Aorta (tissue), 5 donors: Measurements from ENCODE around the gene RDH5. TPM values are rescaled to one million over a fixed set of nuclear protein-coding genes. Genes with fewer than 3 reads are reported as not detected.
A peak's percentile ranks its signal among the peaks of the same experiment; 100 is the strongest.

Experiments used
- ATAC-seq: fragments of 200-7000 bp; cut with Tn5 transposase; one replicate; pipeline ENCODE4 v1.9.1; 2022; ENCODE audit warnings: moderate library complexity; ENCODE audit not compliant: low FRiP score
- DNase-seq, 2 donors: peaks; one replicate each; pipeline ENCODE4 v3.0.0-alpha.2; 2020
- H3K27ac ChIP-seq, 2 donors: one replicate each; pipeline ENCODE4 v1.5.1; 2013; ENCODE audit warnings: low read length in 2 of 2, mild to moderate bottlenecking in 2 of 2, moderate library complexity in 2 of 2, control low read depth in 1 of 2, inconsistent platforms in 1 of 2, low read depth in 1 of 2
- H3K27me3 ChIP-seq, 2 donors: one replicate each; pipeline ENCODE4 v1.6.1; 2013; ENCODE audit warnings: control low read depth in 1 of 2, low read length in 1 of 2, mild to moderate bottlenecking in 1 of 2, moderate library complexity in 1 of 2; ENCODE audit not compliant: insufficient read depth in 2 of 2, control insufficient read depth in 1 of 2
- H3K36me3 ChIP-seq, 2 donors: one replicate each; pipeline ENCODE4 v1.6.1; 2013; ENCODE audit warnings: control low read depth in 1 of 2, low read length in 1 of 2, mild to moderate bottlenecking in 1 of 2; ENCODE audit not compliant: insufficient read depth in 2 of 2, control insufficient read depth in 1 of 2
- H3K4me1 ChIP-seq, 2 donors: one replicate each; pipeline ENCODE4 v1.6.1; 2013; ENCODE audit warnings: low read length in 2 of 2, control low read depth in 1 of 2, mild to moderate bottlenecking in 1 of 2, moderate library complexity in 1 of 2; ENCODE audit not compliant: insufficient read depth in 2 of 2, control insufficient read depth in 1 of 2
- H3K4me3 ChIP-seq, 2 donors: one replicate each; pipeline ENCODE4 v1.5.1; 2013; ENCODE audit warnings: low read length in 2 of 2, control low read depth in 1 of 2, mild to moderate bottlenecking in 1 of 2
- H3K9me3 ChIP-seq: one replicate; pipeline ENCODE4 v1.6.1; 2013; ENCODE audit warnings: mild to moderate bottlenecking, low read length; ENCODE audit not compliant: control insufficient read depth
- WGBS, 2 donors: extraction: QIAGEN DNeasy Blood & Tissue Kit; methylation state at CpG; one replicate each; pipeline ENCODE4 v1.1.7; 2013; 5-methylcytosine and 5-hydroxymethylcytosine counted together
- intact Hi-C, 2 donors: fragments of 100-400 bp; cut with DNase I; formaldehyde crosslinking; loops; one replicate each; pipeline versions ENCODE4 v1.14.2 to v1.15.0; 2022
- polyA plus RNA-seq, 2 donors: library from polyadenylated mRNA; stranded (reverse); fragments of 200-250 nt; gene quantifications; one replicate each; pipeline ENCODE4 v1.2.3, GENCODE V29; 2013
- total RNA-seq, 2 donors: library from RNA; stranded (reverse); fragmentation: NEBNext Ultra II Directional; extraction: Animal tissue kit (Norgen Biotek cat#: 25700); gene quantifications; one replicate each; pipeline ENCODE4 v1.2.1, GENCODE V29; 2021
- donor health status: healthy with polysubstance abuse.
- donor health status: Bipolar disorder and iron deficiency.
- donor health status: DM: no; HTN: no; CAD: no.
- donor health status: DM: no; HTN: no; CAD: no.
- donor health status: DM: yes; HTN: yes; CAD: no.

Gene RDH5
- total and polyA plus RNA-seq, 4 donors = 16.7 to 51.1 (median 35.6) TPM

- intact Hi-C loops = no loop called here
- 77 to 90% methylated on average over 1 of the region's 1 CpG for WGBS, 2 donors
- Histone ChIP-seq H3K4me3 (no peak overlapping the region), H3K27ac (no peak overlapping the region), H3K27me3 (no peaks in the 10 kb centered on the region), H3K9me3 (no peaks in the 10 kb centered on the region), H3K36me3 (peaks cover 0 to 16% of the 10 kb centered on the region in 2 donors), H3K4me1 (no peaks in the 10 kb centered on the region)
- ATAC-seq = no peak
- peak; percentile 22 to 39 for DNase-seq
Observed at GRCh38 chr12:55698965-55699364, 21.2 kb upstream of the RDH5 start.

GRCh38 chr12:55699471-55700055, 20.6 kb upstream of the RDH5 start:
- Histone ChIP-seq H3K27ac (no peak overlapping the region), H3K9me3 (no peaks in the 10 kb centered on the region), H3K36me3 (peaks cover 0 to 13% of the 10 kb centered on the region in 2 donors), H3K4me1 (no peaks in the 10 kb centered on the region), H3K27me3 (no peaks in the 10 kb centered on the region), H3K4me3 (no peak overlapping the region)
- ATAC-seq (no peak), DNase-seq (peak in 1 of 2 donors; percentile 25)
- 51 to 62% methylated on average over 5 of the region's 5 CpGs for WGBS, 2 donors
- intact Hi-C loops = no loop called here

- ATAC-seq = no peak
- Histone ChIP-seq H3K27ac (peak overlapping the region in 1 of 2 donors; percentile 7), H3K36me3 (peaks cover 0 to 13% of the 10 kb centered on the region in 2 donors), H3K27me3 (no peaks in the 10 kb centered on the region), H3K4me1 (no peaks in the 10 kb centered on the region), H3K9me3 (no peaks in the 10 kb centered on the region), H3K4me3 (no peak overlapping the region)
- DNase-seq = peak; percentile 70 to 84
- WGBS, 2 donors = 49 to 55% methylated on average over 21 of the region's 21 CpGs
- intact Hi-C loops = no loop called here
Observed at GRCh38 chr12:55700255-55701018, 19.8 kb upstream of the RDH5 start.

- Histone ChIP-seq H3K36me3 (peaks cover 0 to 4% of the 10 kb centered on the region in 2 donors), H3K4me1 (no peaks in the 10 kb centered on the region), H3K9me3 (no peaks in the 10 kb centered on the region), H3K27me3 (no peaks in the 10 kb centered on the region), H3K4me3 (no peak overlapping the region), H3K27ac (peak overlapping the region in 1 of 2 donors; percentile 90)
- ATAC-seq (no peak), DNase-seq (peak; percentile 43 to 61)
- intact Hi-C loops = loop anchor here in 1 of 2 donors (2.0 kb wide), 1 partner anchor 20 kb away; no protein-coding TSS in a partner anchor
- WGBS, 2 donors = 41 to 46% methylated on average over 8 of the region's 8 CpGs
Observed at GRCh38 chr12:55702861-55703260, 17.3 kb upstream of the RDH5 start.

GRCh38 chr12:55703288-55703687, 16.9 kb upstream of the RDH5 start:
- no peaks in the 10 kb centered on the region for H3K4me1 ChIP-seq
- H3K4me3 ChIP-seq = no peak overlapping the region
- H3K36me3 ChIP-seq = peaks cover 0 to 4% of the 10 kb centered on the region in 2 donors
- peak; percentile 3 for ATAC-seq
- H3K27me3 ChIP-seq = no peaks in the 10 kb centered on the region
- H3K9me3 ChIP-seq = no peaks in the 10 kb centered on the region
- peak overlapping the region; percentile 77 to 90 for H3K27ac ChIP-seq
- peak; percentile 54 to 69 for DNase-seq
- WGBS, 2 donors = 6 to 7% methylated on average over 2 of the region's 2 CpGs
- intact Hi-C loops = loop anchor here in 1 of 2 donors (2.0 kb wide), 1 partner anchor 20 kb away; no protein-coding TSS in a partner anchor

GRCh38 chr12:55703901-55704761, 16.1 kb upstream of the RDH5 start:
- DNase-seq = peak; percentile 76 to 85
- Histone ChIP-seq H3K36me3 (peaks cover 0 to 2% of the 10 kb centered on the region in 2 donors), H3K4me1 (peaks cover 0 to 1% of the 10 kb centered on the region in 2 donors), H3K9me3 (no peaks in the 10 kb centered on the region), H3K27ac (peak overlapping the region; percentile 77 to 90), H3K27me3 (no peaks in the 10 kb centered on the region), H3K4me3 (peak overlapping the region; percentile 54 to 84)
- 4 to 6% methylated on average over 6 of the region's 6 CpGs for WGBS, 2 donors
- intact Hi-C loops = loop anchor here in 1 of 2 donors (2.0 kb wide), 1 partner anchor 21 kb away; no protein-coding TSS in a partner anchor
- peak; percentile 9 for ATAC-seq

GRCh38 chr12:55704824-55705718, 15.1 kb upstream of the RDH5 start:
- ATAC-seq (peak; percentile 43), DNase-seq (peak; percentile 76 to 82)
- Histone ChIP-seq H3K4me3 (peak overlapping the region; percentile 54 to 84), H3K27ac (peak overlapping the region; percentile 77 to 90), H3K4me1 (peaks cover 0 to 4% of the 10 kb centered on the region in 2 donors), H3K36me3 (peaks cover 0 to 2% of the 10 kb centered on the region in 2 donors), H3K27me3 (no peaks in the 10 kb centered on the region), H3K9me3 (no peaks in the 10 kb centered on the region)
- 4 to 10% methylated on average over 9 of the region's 9 CpGs for WGBS, 2 donors
- intact Hi-C loops = no loop called here
